GM12892 (cell line): ENCODE results near the gene DNAJC24.

Source experiments
- POLR2A ChIP-seq: IDR thresholded peaks from 2 replicates; pipeline ENCODE4 v1.6.1; 2011; ENCODE audit warnings: low read depth, low read length, control low read depth
- POLR2AphosphoS5 ChIP-seq: IDR thresholded peaks from 2 replicates; pipeline ENCODE4 v1.6.1; 2011; ENCODE audit warnings: low read depth, low read length, control low read depth

- TF ChIP-seq POLR2AphosphoS5 (no peak), POLR2A (no peak)
These were observed 14.5 kb upstream of the DNAJC24 start for GRCh38 chr11:31355131-31355530.
